ENCODE measurements around the gene NHEJ1. TPM values are rescaled to one million over a fixed set of nuclear protein-coding genes. Genes with fewer than 3 reads are reported as not detected.

Gene NHEJ1
- total RNA-seq, 1 experiment from 2014 or later: 20.9 TPM

GRCh38 chr2:219087848-219088247, 72.8 kb downstream of the NHEJ1 start:
- H3K9me3 ChIP-seq: no peaks in the 10 kb centered on the region
- no peak for DNase-seq
- no peak overlapping the region for H3K4me3 ChIP-seq
- H3K36me3 ChIP-seq: no peaks in the 10 kb centered on the region
- H3K27me3 ChIP-seq: no peaks in the 10 kb centered on the region

- Histone ChIP-seq H3K27me3 (no peaks in the 10 kb centered on the region), H3K36me3 (no peaks in the 10 kb centered on the region), H3K9me3 (no peaks in the 10 kb centered on the region), H3K4me3 (no peak overlapping the region)
- no peak for DNase-seq
Measured at GRCh38 chr2:219087361-219087760, 73.3 kb downstream of the NHEJ1 start.

GRCh38 chr2:219086196-219086595, 74.4 kb downstream of the NHEJ1 start:
- no peak for DNase-seq
- no peaks in the 10 kb centered on the region for H3K27me3 ChIP-seq
- no peak overlapping the region for H3K4me3 ChIP-seq
- no peaks in the 10 kb centered on the region for H3K9me3 ChIP-seq
- H3K36me3 ChIP-seq: no peaks in the 10 kb centered on the region

- H3K36me3 ChIP-seq: no peaks in the 10 kb centered on the region
- DNase-seq: no peak
- no peaks in the 10 kb centered on the region for H3K9me3 ChIP-seq
- no peaks in the 10 kb centered on the region for H3K27me3 ChIP-seq
- no peak overlapping the region for H3K4me3 ChIP-seq
Measured at GRCh38 chr2:219084791-219085190, 75.8 kb downstream of the NHEJ1 start.

- Histone ChIP-seq H3K4me3 (no peak overlapping the region), H3K36me3 (no peaks in the 10 kb centered on the region), H3K27me3 (no peaks in the 10 kb centered on the region), H3K9me3 (no peaks in the 10 kb centered on the region)
- no peak for DNase-seq
Measured at GRCh38 chr2:219082332-219082958, 78.2 kb downstream of the NHEJ1 start.

GRCh38 chr2:219081701-219082331, 78.8 kb downstream of the NHEJ1 start:
- Histone ChIP-seq H3K27me3 (no peaks in the 10 kb centered on the region), H3K9me3 (no peaks in the 10 kb centered on the region), H3K36me3 (no peaks in the 10 kb centered on the region; the same call in 1 of the 2 replicates), H3K4me3 (no peak overlapping the region)
- DNase-seq: no peak

- Histone ChIP-seq H3K36me3 (no peaks in the 10 kb centered on the region; the same call in 1 of the 2 replicates), H3K27me3 (no peaks in the 10 kb centered on the region), H3K4me3 (no peak overlapping the region), H3K9me3 (no peaks in the 10 kb centered on the region)
- DNase-seq: no peak
Measured at GRCh38 chr2:219081096-219081495, 79.5 kb downstream of the NHEJ1 start.

- Histone ChIP-seq H3K4me3 (no peak overlapping the region), H3K27me3 (no peaks in the 10 kb centered on the region), H3K9me3 (no peaks in the 10 kb centered on the region), H3K36me3 (no peaks in the 10 kb centered on the region; the same call in 1 of the 2 replicates)
- peak; percentile 24 for DNase-seq
Measured at GRCh38 chr2:219079417-219079816, 81.2 kb downstream of the NHEJ1 start.

GRCh38 chr2:219078951-219079350, 81.7 kb downstream of the NHEJ1 start:
- Histone ChIP-seq H3K36me3 (no peaks in the 10 kb centered on the region; the same call in 1 of the 2 replicates), H3K4me3 (no peak overlapping the region), H3K9me3 (no peaks in the 10 kb centered on the region), H3K27me3 (no peaks in the 10 kb centered on the region)
- no peak for DNase-seq

GRCh38 chr2:219078126-219078525, 82.5 kb downstream of the NHEJ1 start:
- Histone ChIP-seq H3K9me3 (no peaks in the 10 kb centered on the region), H3K36me3 (no peaks in the 10 kb centered on the region; the same call in 1 of the 2 replicates), H3K27me3 (no peaks in the 10 kb centered on the region), H3K4me3 (no peak overlapping the region)
- DNase-seq: no peak

GRCh38 chr2:219076253-219076652, 84.4 kb downstream of the NHEJ1 start:
- Histone ChIP-seq H3K27me3 (no peaks in the 10 kb centered on the region), H3K36me3 (no peaks in the 10 kb centered on the region; the same call in 1 of the 2 replicates), H3K4me3 (no peak overlapping the region), H3K9me3 (no peaks in the 10 kb centered on the region)
- DNase-seq: no peak

GRCh38 chr2:219073413-219074129, 87.0 kb downstream of the NHEJ1 start:
- no peaks in the 10 kb centered on the region; the same call in 1 of the 2 replicates for H3K36me3 ChIP-seq
- peak; percentile 19 for DNase-seq
- no peaks in the 10 kb centered on the region for H3K27me3 ChIP-seq
- no peaks in the 10 kb centered on the region for H3K9me3 ChIP-seq
- no peak overlapping the region for H3K4me3 ChIP-seq

- H3K27me3 ChIP-seq: no peaks in the 10 kb centered on the region
- no peaks in the 10 kb centered on the region; the same call in 1 of the 2 replicates for H3K36me3 ChIP-seq
- no peak for DNase-seq
- H3K4me3 ChIP-seq: no peak overlapping the region
- H3K9me3 ChIP-seq: no peaks in the 10 kb centered on the region
Measured at GRCh38 chr2:219072741-219073250, 87.8 kb downstream of the NHEJ1 start.

GRCh38 chr2:219071131-219071816, 89.3 kb downstream of the NHEJ1 start:
- no peak overlapping the region for H3K4me3 ChIP-seq
- DNase-seq: peak; percentile 41
- no peaks in the 10 kb centered on the region for H3K27me3 ChIP-seq
- no peaks in the 10 kb centered on the region for H3K9me3 ChIP-seq
- H3K36me3 ChIP-seq: no peaks in the 10 kb centered on the region

- Histone ChIP-seq H3K9me3 (no peaks in the 10 kb centered on the region), H3K27me3 (peaks cover 19% of the 10 kb centered on the region), H3K4me3 (no peak overlapping the region), H3K36me3 (no peaks in the 10 kb centered on the region)
- no peak for DNase-seq
Measured at GRCh38 chr2:219065484-219065883, 95.1 kb downstream of the NHEJ1 start.

- no peak overlapping the region for H3K4me3 ChIP-seq
- no peaks in the 10 kb centered on the region for H3K36me3 ChIP-seq
- H3K9me3 ChIP-seq: no peaks in the 10 kb centered on the region
- H3K27me3 ChIP-seq: peaks cover 39% of the 10 kb centered on the region
- no peak for DNase-seq
Measured at GRCh38 chr2:219062081-219062480, 98.5 kb downstream of the NHEJ1 start.
